Dedifferentiated amniotic fluid mesenchymal stem cell (primary cell): ENCODE results near the gene MAPKAP1.
A peak's percentile ranks its signal among the peaks of the same experiment; 100 is the strongest.

Experiments
- DNase-seq: peaks from one replicate; pipeline ENCODE4 v3.0.0-alpha.2; 2016; ENCODE audit errors: extremely low spot score

The MAPKAP1 gene

DNA sequence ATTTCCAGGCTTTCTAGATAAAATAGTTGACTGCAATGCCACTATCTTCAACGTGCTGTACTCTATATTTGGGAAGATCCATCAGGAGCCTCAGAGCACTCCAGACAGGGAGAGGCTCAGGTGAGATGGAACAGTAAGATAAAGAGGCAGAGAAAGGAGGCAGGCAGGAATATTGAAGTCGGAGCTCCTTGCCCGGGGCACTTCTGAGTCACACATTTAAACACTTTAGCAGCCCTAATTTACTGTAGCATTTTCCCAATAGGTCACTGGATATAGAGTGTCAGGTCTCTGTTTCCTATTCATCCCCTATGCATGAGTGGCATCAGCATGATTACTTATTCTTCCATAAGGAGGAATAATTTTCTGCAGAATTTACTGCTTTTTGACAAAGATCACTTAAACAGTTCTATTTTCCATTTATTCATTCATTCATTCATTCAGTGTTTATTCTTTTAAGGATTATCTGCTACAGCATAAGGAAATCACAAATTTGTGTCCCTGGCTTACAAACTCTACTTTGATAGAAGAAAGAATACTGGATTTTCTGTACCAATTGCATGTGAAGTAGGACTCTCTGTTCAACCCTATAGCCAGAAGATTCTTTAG is 170.7 kb downstream of the MAPKAP1 start:
- DNase-seq, result no peak

- no peak for DNase-seq
Observed at GRCh38 chr9:125534971-125535701, 171.9 kb downstream of the MAPKAP1 start.

DNA sequence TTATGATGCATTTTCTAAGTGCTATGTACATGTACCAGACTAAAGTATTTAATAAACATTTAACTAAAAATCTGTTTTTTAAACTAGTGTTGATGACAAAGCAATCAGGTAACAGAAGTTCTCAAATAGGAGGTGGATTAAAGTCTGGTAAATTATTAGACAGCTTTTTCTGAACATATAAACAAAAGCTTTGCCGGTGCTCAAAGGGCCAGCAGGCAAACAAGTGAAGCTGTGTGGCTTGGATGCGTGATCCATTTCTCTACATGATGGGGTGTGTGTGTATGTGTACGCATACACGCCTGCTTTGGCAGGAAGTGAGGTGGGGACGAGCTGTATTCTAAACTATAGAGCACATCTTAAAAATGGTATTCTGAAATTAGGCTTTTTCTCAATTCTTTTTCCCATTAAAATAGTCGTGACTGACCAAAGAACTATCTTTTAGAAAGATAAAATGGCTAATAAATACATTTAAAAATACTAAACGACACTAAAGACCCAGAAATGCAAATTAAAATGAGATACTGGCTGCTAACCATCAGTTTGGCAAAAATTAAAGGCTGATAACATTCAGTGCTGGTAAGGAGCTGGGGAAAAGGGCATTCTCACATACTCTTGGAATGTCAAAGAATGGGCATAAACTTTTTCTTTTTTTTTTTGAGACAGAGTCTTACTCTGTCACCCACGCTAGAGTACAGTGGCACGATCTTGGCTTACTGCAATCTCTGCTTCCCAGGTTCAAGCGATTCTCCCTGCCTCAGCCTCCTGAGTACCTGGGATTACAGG is 174.0 kb downstream of the MAPKAP1 start:
- DNase-seq, result no peak

DNA sequence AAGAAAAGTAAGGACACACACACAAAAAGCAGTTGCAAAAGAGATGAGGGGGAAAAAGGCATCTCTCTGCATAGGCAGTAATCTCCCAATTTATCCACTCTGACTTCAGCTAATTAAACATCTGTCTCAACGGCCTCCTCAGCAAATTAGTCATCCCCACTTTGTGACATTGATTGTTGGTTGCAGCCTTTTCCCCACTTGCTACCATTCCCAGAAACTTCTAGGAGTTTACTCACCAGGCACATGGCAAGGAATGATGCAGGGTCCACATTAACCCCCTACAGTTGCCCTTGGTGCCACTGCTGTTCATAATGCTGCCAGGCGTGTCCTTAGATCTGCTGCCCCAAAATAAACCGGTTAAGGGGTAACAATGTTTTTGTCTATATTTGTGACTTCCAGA is 174.6 kb downstream of the MAPKAP1 start:
- no peak for DNase-seq

DNA sequence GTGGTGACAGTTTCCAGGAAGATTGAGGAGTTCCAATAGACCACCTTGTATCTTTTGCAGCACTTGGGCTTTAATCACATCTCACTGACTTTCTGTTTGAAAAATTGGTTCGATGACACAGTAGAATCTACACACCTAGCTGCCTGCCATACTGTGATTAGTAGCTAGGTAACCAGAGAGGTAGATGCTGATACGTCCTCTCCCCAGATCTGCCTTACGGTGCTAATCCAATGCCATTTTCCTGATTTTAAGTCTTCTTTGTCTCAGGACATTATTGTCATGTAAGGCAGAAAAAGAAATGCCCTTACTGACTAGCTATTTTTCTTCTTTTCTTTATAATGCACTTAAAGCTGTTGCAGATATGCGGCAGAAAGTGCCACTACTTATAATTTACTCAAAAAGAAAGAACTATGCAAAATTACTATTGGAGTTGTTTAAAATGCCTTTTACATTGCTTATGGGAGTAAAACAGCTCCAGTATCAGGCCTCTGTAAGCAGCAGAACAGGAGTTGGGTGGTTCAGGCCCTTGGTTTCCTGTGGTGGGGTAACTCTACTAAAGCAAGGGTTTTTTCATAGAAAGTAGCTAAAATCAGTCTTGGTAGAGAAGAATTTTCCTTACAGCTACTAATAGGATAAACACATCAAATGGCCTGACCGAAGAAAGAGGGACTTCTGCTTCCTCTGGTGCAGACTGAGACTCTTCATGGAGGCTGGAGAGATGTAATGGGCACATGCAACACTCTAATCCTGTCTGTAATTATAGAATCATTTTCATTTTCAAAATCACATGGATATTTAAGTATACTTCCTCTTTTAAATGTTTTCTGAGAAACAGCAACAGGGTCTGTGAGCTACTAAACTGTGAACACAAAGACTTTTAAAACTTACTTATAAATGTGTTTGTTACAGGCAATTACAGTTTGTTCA is 177.2 kb downstream of the MAPKAP1 start:
- no peak for DNase-seq

DNA sequence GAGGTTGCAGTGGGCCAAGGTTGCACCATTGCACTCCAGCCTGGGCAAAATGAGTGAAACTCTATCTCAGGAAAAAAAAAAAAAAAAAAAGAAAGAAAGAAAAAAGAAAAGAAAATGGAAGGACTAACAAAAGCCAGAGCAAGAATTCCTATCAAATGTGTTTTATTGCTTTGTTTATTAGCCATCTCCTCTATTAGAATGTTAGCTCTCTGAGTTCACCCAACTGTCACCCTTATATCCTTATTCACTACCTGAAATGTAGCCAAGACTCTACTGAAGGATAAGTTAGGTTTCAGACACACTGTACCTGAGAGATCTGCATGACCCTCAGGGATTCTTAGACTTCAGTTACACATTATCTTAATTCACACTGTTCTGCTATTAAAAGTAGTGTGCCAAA is 177.9 kb downstream of the MAPKAP1 start:
- no peak for DNase-seq

GRCh38 chr9:125527471-125528002 is 179.5 kb downstream of the MAPKAP1 start:
- no peak for DNase-seq

GRCh38 chr9:125525921-125526631 is 180.9 kb downstream of the MAPKAP1 start:
- peak; percentile 88 for DNase-seq

GRCh38 chr9:125524583-125525355 is 182.2 kb downstream of the MAPKAP1 start:
- no peak for DNase-seq

GRCh38 chr9:125523681-125524080 is 183.3 kb downstream of the MAPKAP1 start:
- DNase-seq, result no peak

- DNase-seq, result no peak
Observed at GRCh38 chr9:125522328-125522725, 184.7 kb downstream of the MAPKAP1 start.

DNA sequence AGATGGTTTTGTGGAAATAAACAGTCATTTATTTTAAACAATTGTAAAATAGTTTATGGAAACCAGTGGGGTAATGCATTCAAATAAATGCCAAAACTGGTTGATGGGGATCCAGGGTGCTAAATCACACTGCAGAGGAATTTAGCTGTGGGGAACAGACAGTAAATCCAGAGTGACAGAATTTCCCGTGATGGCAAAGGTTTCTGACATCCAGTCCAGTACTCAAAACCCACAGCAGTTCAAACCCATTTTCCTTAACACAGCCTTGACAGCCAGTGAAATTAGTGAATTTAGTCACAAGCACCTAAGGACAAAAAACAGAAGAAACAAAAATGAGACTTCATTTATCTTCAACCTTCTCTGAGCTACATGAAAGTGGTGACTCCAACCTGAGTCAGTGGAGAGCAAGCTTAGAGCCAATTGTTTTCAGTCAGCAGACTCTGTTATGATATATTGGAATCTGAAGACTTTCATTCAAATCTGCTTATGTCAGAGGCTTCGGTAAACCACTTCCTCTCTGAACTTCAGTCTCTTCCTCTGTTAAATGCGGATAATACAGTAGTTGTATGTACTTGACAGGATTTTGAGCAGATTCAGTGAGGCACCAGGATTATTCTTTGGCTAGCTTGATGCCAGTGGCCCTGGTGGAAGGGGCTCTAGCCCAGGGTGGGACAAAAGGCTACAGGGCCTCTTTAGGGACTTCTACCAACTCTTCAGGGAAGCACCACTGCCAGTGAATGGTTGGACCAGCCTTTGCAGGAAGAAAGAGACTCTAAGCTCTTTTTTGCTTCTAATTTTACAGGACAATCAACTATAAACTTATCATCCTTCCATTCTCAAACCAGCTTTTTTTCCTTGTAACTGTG is 185.3 kb downstream of the MAPKAP1 start:
- peak; percentile 61 for DNase-seq

DNA sequence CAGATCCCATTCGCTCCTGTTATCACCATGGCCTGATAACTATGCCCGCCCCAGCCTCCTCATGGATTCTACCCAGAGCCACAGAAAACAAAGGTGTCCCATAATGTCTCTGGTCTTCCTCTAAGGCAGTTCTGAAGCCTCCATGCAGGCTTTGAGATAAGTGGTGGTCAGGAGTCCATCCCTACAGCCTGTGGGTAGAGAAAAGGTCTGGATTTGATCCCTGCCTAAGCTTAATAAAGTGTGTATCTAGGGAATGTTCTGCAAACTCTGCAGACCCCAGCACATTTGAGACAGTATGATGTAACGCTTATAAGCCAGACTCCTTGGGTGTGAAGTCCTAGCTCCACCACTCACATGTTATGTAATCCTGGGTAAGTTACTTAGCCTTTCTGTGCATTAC is 187.3 kb downstream of the MAPKAP1 start:
- DNase-seq, result no peak

DNA sequence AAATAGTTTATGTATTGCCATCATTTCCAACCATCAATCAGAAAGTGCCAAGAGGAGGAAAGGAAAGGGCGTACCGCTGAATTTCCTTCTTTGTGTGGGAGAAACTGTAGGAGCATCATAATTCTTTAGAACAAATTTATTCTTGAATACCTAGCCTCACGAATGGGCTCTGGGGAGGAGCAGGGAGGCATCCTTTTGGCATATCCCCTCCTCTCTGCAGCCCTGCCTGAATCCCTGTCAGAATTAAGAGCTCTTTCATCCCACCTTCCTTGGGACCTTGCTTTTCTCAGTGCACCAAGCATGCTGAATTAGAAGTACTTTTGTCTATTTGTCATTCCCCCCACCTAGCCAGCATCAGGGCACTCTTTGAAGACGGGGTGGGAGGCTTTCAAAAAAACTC is 189.4 kb downstream of the MAPKAP1 start:
- no peak for DNase-seq

GRCh38 chr9:125515983-125516940 is 190.7 kb downstream of the MAPKAP1 start:
- no peak for DNase-seq

- no peak for DNase-seq
Observed at GRCh38 chr9:125515281-125515680, 191.7 kb downstream of the MAPKAP1 start.

DNA sequence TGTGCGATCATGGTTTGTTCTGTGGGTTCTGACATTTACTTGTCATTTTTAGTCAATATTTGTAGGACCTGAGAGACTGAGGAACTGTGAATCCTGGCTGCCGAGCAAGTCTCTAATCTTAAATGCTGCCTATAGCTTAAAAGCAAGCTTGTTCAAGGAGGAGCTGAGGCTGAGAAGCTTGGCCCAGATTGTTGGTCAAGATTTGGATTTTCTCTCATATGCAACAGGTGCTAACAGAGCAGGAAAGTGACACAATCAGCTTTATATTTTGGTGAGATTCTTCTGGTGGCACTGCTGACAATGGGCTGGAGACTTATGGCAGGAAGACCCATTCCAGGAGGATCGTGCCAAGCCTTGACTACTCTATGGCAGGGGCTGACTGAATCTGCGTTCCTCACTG is 192.5 kb downstream of the MAPKAP1 start:
- no peak for DNase-seq
